GM19099 (cell line): ENCODE data around the gene ARL14.

Source experiments
- POLR2A ChIP-seq: IDR thresholded peaks from 3 replicates; pipeline ENCODE4 v1.6.1; 2011; ENCODE audit warnings: low read depth; ENCODE audit not compliant: insufficient read length; ENCODE audit errors: extremely low read depth

Gene ARL14

DNA sequence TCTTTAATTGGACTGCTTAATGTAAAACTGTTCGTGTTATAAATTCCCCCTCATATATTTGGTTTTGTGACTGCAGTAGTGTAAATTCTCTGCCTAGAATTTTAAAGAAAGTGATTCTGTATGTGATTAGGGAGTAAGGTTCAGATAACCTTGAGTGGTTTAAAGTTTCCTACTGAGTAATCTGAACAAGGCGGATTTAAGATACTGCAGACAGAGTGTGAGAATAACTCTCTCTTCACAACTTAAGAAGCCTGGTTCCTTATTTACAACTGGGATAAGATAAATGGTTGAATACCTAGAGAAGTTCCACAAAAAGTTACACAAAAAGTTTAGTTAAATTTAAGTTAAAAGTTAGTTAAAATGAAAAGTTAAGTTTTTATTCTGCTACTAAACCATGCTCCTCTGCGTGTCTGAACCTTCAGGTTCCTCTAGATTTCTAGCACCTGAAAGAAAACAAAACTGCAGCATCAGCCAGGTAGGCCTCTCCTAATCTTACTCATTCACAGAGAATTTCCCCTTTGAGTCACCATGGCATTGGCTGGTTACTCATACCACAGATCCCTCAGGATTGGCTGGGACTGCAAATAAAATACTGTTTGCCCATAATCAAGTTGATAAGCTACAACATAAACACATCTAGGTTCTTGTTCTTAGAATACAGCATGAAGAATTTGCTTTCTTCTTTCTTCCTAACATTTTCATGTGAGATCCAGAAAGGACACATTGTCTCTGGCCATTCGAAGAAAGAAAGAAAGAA is at the start of gene ARL14:
Gene ARL14, plus strand, starts transcription at position 614 of the 757 bp plus-strand sequence. CDS start 187 bp downstream, outside the sequence.
- TF ChIP-seq POLR2A: no peak

DNA sequence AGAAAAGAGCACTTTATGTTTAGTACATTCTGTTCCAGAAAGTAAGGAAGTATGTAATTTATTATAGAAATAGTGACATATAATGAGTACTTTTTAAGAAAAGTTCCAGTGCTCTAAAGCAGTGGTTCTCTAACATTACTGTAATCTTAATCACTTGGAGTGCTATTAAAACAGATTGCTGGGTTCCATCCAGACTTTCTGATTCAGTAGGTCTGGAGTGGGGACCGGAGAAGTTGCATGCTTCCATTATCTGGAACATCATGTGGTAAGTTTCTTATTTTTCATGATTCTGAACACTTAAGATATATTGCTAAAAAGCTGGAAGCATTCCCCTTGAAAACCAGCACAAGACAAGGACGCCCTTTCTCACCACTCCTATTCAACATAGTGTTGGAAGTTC is 47.5 kb upstream of the ARL14 start:
- no peak for TF ChIP-seq POLR2A

- no peak for TF ChIP-seq POLR2A
Measured at GRCh38 chr3:160633361-160634083, 43.4 kb upstream of the ARL14 start.

GRCh38 chr3:160635213-160635612 is 41.7 kb upstream of the ARL14 start:
- TF ChIP-seq POLR2A: no peak

DNA sequence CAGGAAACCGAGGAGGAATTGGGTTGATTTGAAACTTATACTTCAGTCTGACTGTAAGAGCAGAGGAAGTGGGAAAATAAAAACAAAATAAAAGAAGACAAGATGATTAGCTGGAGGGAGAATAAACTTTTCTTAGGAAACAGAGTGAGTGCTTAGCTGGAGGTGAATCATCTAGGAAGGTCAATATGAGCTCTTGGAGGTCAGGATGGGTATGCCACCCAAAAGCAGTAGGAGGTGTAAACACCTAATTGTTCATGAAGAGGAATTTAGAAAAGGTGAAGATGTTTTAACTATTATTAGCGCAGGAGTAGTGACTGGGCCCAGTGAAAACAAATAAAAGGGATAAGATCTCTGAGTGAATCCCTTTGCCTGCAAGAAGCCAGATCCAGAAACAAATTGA is 39.9 kb upstream of the ARL14 start:
- no peak for TF ChIP-seq POLR2A

DNA sequence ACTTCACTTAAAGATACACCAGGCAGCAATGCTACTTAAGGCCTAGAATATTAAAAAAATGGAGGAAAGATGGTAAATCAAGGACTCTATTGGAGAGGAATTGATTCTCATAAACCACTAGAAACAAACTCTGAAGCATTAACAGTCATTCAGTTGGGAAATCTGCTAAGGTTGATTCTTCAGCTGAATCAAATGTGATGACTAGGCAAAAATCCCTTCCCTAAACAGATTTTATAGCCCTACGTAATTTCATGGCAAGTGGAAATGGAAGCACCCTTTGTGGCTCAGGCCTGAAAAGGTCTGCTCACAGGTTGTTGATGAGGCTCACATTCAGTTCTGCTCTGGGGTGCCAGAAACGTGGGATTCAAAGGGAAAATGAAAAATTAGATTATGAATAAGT is 38.8 kb upstream of the ARL14 start:
- TF ChIP-seq POLR2A: no peak

- no peak for TF ChIP-seq POLR2A
Measured at GRCh38 chr3:160641665-160642309, 35.2 kb upstream of the ARL14 start.

DNA sequence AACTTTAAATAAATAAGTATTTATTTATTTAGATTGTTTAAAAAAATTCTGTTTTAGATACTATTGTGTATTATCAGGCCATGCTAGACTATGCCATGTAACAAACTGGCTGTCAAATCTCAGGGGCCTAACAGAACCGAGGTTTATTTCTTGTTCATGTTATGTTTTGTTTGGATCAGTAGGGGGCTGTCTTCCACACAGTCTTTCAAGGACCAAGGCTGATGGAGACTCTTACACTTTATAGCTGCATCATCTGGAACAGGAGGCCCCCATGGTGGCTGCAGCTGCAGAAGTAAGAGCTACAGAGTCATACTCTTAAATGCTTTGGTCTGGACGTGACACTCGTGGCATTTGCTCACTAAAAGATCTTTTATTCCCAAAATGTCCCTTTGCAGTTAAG is 33.0 kb upstream of the ARL14 start:
- no peak for TF ChIP-seq POLR2A

DNA sequence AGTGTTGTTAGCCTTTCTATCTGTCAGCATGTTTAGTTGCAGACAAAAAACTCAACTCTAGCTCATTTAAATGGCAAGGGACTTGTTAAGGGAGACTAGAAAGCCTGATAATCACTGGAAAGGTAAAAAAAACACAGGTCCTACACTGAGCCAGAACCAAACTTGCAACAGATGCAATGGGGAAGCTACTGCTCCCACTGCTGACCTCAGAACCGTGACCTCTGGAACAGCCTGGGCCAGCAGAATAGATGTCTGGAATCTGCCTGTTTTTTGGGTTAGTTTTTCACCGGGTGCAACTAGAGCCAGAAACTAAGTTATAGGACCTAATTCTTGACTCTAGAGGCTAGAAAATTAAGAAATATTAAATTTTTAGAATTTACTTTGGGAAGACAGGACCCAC is 32.5 kb upstream of the ARL14 start:
- TF ChIP-seq POLR2A: no peak

- no peak for TF ChIP-seq POLR2A
Measured at GRCh38 chr3:160648701-160649100, 28.3 kb upstream of the ARL14 start.

- TF ChIP-seq POLR2A: no peak
Measured at GRCh38 chr3:160649596-160649995, 27.4 kb upstream of the ARL14 start.

DNA sequence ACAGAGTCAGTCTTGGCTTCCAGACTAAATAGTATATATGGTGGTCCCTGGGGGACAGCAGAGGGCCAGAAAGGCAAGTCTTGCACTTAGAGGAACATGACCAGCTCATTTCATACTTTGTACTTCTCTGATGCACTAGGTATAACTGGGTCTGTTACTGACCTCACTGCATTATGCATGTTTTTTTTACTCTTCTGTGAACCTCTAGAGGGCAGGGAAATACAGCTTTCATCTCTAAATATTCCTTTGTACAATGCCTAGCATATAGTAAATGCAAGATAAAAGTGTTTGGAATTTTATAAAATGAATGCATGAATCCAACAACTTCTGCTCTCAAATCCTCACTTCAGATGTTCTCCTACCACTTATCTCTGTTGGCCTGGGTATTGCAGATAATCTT is 23.4 kb upstream of the ARL14 start:
- no peak for TF ChIP-seq POLR2A

DNA sequence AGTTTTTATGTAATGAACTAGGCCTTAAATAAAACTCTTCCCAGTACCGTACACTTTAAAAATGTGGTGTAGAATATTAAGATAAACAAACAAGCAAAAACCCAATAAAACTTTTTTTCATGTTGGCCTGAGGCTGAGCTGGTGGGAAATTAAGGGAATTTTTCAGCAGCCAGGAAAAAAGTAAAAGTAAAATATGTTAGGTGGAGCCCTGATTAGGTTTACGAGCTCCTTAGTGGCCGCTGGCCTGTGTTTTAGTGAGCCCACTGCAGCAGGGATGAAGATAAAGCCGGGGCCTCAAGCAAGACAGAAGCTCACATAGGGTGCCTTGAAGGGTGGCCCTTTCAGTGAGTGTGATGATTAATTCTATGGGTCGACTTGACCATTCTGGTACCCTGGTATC is 16.1 kb upstream of the ARL14 start:
- no peak for TF ChIP-seq POLR2A

- TF ChIP-seq POLR2A: no peak
Measured at GRCh38 chr3:160661660-160662059, 15.3 kb upstream of the ARL14 start.

- no peak for TF ChIP-seq POLR2A
Measured at GRCh38 chr3:160665231-160665630, 11.7 kb upstream of the ARL14 start.
